ENCODE results near the gene DPH3. TPM values are rescaled to one million over a fixed set of nuclear protein-coding genes. Genes with fewer than 3 reads are reported as not detected.

The DPH3 gene
- polyA plus RNA-seq, 1 experiment: 31.4 TPM

DNA sequence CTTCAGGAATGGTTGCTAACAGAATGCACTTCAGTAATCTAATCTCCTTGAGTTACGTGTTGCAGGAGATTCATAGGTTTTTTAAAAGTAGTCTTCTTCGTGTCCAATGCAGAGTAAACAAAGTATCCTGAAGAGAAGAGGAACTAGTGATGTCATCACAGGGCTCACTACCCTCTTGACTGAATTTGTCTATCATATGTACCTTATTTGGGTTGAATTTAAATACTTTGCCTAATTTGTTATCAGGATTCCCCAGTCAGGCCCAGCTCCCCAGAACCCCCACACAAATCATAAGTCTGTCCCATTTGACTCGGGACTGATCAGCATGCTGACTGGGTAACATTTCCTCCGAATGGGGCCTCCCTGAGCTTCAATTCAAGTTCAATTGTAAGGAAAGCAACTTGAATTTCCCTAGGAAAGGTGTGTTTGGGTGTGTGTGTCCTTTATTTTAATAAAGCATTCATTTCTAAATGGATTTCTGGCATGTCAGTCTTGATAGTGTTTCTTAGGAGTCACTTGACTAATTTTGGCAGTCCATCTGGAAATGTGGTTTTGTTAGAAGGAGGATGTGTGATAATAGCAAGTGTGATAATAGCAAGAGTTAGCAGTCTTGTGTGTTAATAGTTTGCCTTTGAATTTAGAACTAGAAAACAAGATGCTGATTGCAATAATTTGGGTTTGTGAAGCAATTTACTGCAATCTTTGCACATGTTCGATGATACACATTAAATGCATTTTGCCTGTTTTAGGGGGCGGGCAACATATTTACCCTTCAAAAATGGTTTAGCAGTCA lies 22.2 kb upstream of the DPH3 start:
- Histone ChIP-seq H3K9me3 (ENCODE audit: control insufficient read depth, insufficient read depth, low read length) (no peaks in the 10 kb centered on the region), H3K4me3 (ENCODE audit: low read depth, low read length) (no peak overlapping the region), H3K27me3 (ENCODE audit: control insufficient read depth, insufficient read depth, low read length) (no peaks in the 10 kb centered on the region), H3K27ac (ENCODE audit: low read depth, low read length) (no peak overlapping the region)
- no peak for DNase-seq (ENCODE audit: low read depth, low spot score)
- ChIA-PET POLR2A (no interaction called here), CTCF (interaction anchor here (0.6 to 0.9 kb wide), 3 partner anchors 231 to 270 kb away, joined by 3 to 4 read pairs (median 3); no protein-coding TSS in a partner anchor)
- TF ChIP-seq, protein P1, sequence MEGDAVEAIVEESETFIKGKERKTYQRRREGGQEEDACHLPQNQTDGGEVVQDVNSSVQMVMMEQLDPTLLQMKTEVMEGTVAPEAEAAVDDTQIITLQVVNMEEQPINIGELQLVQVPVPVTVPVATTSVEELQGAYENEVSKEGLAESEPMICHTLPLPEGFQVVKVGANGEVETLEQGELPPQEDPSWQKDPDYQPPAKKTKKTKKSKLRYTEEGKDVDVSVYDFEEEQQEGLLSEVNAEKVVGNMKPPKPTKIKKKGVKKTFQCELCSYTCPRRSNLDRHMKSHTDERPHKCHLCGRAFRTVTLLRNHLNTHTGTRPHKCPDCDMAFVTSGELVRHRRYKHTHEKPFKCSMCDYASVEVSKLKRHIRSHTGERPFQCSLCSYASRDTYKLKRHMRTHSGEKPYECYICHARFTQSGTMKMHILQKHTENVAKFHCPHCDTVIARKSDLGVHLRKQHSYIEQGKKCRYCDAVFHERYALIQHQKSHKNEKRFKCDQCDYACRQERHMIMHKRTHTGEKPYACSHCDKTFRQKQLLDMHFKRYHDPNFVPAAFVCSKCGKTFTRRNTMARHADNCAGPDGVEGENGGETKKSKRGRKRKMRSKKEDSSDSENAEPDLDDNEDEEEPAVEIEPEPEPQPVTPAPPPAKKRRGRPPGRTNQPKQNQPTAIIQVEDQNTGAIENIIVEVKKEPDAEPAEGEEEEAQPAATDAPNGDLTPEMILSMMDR (IDR thresholded peaks at IDR 0.05; ENCODE audit: low read depth, low read length): no peak

DNA sequence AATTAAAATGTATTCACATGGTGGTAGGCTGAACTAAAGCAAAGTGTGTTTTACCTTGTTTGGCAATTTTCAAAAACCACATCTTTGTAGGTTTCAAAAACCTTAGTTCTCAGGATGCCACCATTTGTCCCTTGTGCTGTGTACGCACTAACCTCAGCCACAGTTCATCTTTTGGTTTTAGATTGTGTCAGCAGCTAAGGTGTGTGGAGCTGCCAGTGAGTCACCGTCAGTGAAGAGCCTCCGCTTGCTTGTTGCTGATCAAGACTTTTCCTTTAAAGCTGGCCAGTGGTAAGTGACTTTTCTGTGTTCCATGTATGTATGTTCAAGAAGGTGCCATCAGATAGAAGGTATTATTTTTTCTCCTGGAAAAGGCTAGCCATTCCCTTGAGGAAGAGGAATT lies 21.4 kb upstream of the DPH3 start:
- ChIA-PET POLR2A (no interaction called here), CTCF (interaction anchor here (0.9 to 2.0 kb wide), 3 partner anchors 14 to 265 kb away, joined by 3 to 6 read pairs (median 4); no protein-coding TSS in a partner anchor)
- TF ChIP-seq, protein P1 (IDR thresholded peaks at IDR 0.05; ENCODE audit: low read depth, low read length): no peak
- H3K27ac ChIP-seq (ENCODE audit: low read depth, low read length): no peak overlapping the region
- H3K27me3 ChIP-seq (ENCODE audit: control insufficient read depth, insufficient read depth, low read length): no peaks in the 10 kb centered on the region
- no peak for DNase-seq (ENCODE audit: low read depth, low spot score)
- H3K4me3 ChIP-seq (ENCODE audit: low read depth, low read length): no peak overlapping the region
- H3K9me3 ChIP-seq (ENCODE audit: control insufficient read depth, insufficient read depth, low read length): no peaks in the 10 kb centered on the region

DNA sequence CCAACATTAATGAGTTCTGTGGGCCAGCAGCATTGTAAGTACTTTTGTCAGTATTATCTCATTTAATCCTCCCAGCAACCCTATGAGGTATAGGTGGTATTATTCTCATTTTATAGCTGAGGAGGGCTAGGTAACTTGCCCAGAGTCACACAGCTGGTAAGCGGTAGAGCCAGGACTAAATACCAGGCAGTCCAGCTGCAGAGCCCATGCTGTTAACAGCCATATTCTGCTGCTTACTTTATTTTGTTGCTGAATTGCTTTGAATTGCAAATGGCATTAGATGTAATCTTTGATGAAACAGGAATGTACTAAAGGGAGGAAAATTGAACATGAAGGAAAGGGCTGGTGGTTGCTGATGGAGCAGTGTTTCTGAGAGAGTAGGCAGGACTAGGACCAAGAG lies 19.9 kb upstream of the DPH3 start:
- no peaks in the 10 kb centered on the region for H3K9me3 ChIP-seq (ENCODE audit: control insufficient read depth, insufficient read depth, low read length)
- H3K27ac ChIP-seq (ENCODE audit: low read depth, low read length): no peak overlapping the region
- TF ChIP-seq, protein P1 (IDR thresholded peaks at IDR 0.05; ENCODE audit: low read depth, low read length): no peak
- no peak overlapping the region for H3K4me3 ChIP-seq (ENCODE audit: low read depth, low read length)
- POLR2A ChIA-PET: no interaction called here
- CTCF ChIA-PET: interaction anchor here (2.0 kb wide), 1 partner anchor 267 kb away, joined by 6 read pairs; no protein-coding TSS in a partner anchor
- no peak for DNase-seq (ENCODE audit: low read depth, low spot score)
- H3K27me3 ChIP-seq (ENCODE audit: control insufficient read depth, insufficient read depth, low read length): no peaks in the 10 kb centered on the region

DNA sequence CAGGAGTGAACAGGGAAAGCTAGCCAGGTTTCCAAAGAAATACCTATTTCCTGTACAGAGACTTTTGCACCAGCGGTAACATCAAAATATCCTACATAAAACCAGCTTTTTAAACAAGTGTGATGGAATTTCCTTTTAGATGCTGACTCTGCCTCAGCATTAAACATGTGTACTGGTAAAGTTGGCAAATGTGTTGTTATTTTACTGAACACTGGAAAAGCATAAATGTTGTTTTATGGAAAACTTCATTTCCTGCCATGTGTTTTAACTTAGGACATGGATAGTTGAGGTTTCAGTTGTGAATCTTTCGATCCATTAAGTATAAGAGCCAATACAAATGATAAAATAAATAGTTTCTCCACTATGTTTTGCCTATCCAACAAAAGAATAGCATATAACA lies 15.9 kb upstream of the DPH3 start:
- H3K27me3 ChIP-seq (ENCODE audit: control insufficient read depth, insufficient read depth, low read length): no peaks in the 10 kb centered on the region
- H3K9me3 ChIP-seq (ENCODE audit: control insufficient read depth, insufficient read depth, low read length): no peaks in the 10 kb centered on the region
- POLR2A ChIA-PET: no interaction called here
- no peak for DNase-seq (ENCODE audit: low read depth, low spot score)
- no peak overlapping the region for H3K4me3 ChIP-seq (ENCODE audit: low read depth, low read length)
- CTCF ChIA-PET: interaction anchor here (2.1 to 6.1 kb wide), 2 partner anchors 10 to 13 kb away, joined by 14 to 38 read pairs; no protein-coding TSS in a partner anchor
- TF ChIP-seq, protein P1 (IDR thresholded peaks at IDR 0.05; ENCODE audit: low read depth, low read length): no peak
- H3K27ac ChIP-seq (ENCODE audit: low read depth, low read length): no peak overlapping the region
